Measurements from ENCODE around the gene CLCNKB. TPM values are rescaled to one million over a fixed set of nuclear protein-coding genes. Genes with fewer than 3 reads are reported as not detected.

The CLCNKB gene
- total and polyA plus RNA-seq, 2 donors = 0.05 to 0.34 TPM

- Histone ChIP-seq H3K4me1 (ENCODE audit: control insufficient read depth in 2 of 2, insufficient read depth in 2 of 2, low read length in 2 of 2) (peaks cover 0 to 4% of the 10 kb centered on the region in 2 donors), H3K4me3 (ENCODE audit: low read length in 2 of 2) (no peak overlapping the region), H3K36me3 (ENCODE audit: control insufficient read depth in 2 of 2, insufficient read depth in 2 of 2, low read length in 1 of 2) (no peaks in the 10 kb centered on the region), H3K9me3 (ENCODE audit: control insufficient read depth in 2 of 2, insufficient read depth in 1 of 2, low read length in 1 of 2) (no peaks in the 10 kb centered on the region), H3K27me3 (ENCODE audit: control insufficient read depth in 2 of 2, insufficient read depth in 1 of 2, low read length in 1 of 2) (peaks cover 18 to 57% of the 10 kb centered on the region in 2 donors), H3K27ac (ENCODE audit: low read depth in 1 of 2, low read length in 1 of 2) (no peak overlapping the region)
- 92% methylated on average over 4 of the region's 4 CpGs for WGBS
- DNase-seq (ENCODE audit: low read depth in 6 of 9, low spot score in 9 of 9) = no peak
Measured at GRCh38 chr1:16013908-16014258, 29.7 kb upstream of the CLCNKB start.

DNA sequence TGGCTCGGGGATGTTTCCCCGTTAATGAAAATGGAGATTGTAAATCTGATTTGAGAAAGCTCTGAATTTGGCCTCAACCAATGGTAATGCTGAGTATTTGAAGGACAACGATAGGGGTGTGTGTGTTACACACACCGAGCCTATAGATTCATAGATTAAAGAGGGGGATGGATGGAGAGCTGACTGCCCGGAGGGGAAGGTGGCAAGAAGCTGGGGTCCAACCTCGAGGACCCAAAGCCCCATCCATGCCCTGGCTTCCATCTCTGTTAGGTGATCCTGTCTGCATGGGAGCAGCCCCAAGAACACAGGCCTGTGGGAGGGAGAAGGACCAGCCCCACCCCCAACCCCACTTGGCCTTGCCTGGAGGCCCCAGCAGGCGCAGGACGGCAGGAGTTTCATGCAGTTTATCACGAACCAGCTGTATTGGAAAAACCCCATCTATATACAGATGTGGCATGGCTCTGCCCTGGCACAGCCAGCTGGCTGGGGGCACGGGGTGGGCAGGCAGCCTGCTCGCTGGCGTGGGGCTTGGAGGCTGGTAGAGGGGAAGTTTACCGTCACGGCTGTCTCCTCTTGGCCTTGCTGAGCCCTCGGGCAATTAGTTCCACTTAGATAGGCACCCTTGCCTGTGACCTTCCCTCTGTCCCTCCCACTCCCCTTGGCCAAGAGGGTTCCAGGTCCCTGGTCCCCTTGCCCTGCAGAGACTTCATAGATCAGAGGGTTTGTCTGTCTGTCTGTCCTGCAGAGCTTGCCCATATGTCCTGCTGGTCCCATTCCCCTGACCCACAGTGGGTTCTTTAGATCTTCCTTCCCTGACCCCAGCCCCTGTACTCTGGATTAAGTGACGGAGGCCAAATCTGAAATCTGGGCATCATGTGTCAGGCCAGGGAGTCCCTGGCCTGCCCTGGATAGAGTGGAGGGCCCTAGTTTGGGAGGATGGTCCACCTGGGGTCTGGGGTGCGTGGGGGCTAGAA, 28.8 kb upstream of the CLCNKB start:
- Histone ChIP-seq H3K9me3 (ENCODE audit: control insufficient read depth in 2 of 2, insufficient read depth in 1 of 2, low read length in 1 of 2) (no peaks in the 10 kb centered on the region), H3K4me3 (ENCODE audit: low read length in 2 of 2) (no peak overlapping the region), H3K4me1 (ENCODE audit: control insufficient read depth in 2 of 2, insufficient read depth in 2 of 2, low read length in 2 of 2) (peaks cover 0 to 4% of the 10 kb centered on the region in 2 donors), H3K36me3 (ENCODE audit: control insufficient read depth in 2 of 2, insufficient read depth in 2 of 2, low read length in 1 of 2) (no peaks in the 10 kb centered on the region), H3K27ac (ENCODE audit: low read depth in 1 of 2, low read length in 1 of 2) (no peak overlapping the region), H3K27me3 (ENCODE audit: control insufficient read depth in 2 of 2, insufficient read depth in 1 of 2, low read length in 1 of 2) (peaks cover 18 to 55% of the 10 kb centered on the region in 2 donors)
- no peak for DNase-seq (ENCODE audit: low read depth in 6 of 9, low spot score in 9 of 9)
- WGBS = 82% methylated on average over 17 of the region's 17 CpGs

DNA sequence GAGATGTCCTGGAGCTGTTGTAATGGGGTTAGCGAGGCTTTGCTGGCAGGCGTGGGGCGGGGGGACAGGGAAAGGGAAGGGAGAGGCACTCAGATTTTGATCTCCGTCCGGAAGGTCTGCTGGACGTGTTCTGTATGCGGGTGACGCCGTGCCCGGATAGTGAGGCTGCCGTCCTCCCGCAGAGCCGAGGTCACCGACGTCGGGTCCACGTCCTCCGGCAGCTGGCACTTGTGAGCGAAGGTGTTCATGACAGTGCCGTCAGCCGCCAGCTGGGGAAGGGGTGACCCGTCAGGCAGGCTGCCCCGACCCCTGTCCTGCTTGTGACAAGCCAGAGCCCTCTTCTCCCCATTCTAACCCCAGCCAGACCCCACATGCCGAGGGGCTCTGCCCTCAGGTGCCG, 28.1 kb upstream of the CLCNKB start:
- no peaks in the 10 kb centered on the region for H3K9me3 ChIP-seq (ENCODE audit: control insufficient read depth in 2 of 2, insufficient read depth in 1 of 2, low read length in 1 of 2)
- no peak overlapping the region for H3K4me3 ChIP-seq (ENCODE audit: low read length in 2 of 2)
- WGBS = 98% methylated on average over 25 of the region's 25 CpGs
- no peak overlapping the region for H3K27ac ChIP-seq (ENCODE audit: low read depth in 1 of 2, low read length in 1 of 2)
- H3K36me3 ChIP-seq (ENCODE audit: control insufficient read depth in 2 of 2, insufficient read depth in 2 of 2, low read length in 1 of 2) = no peaks in the 10 kb centered on the region
- peaks cover 0 to 4% of the 10 kb centered on the region in 2 donors for H3K4me1 ChIP-seq (ENCODE audit: control insufficient read depth in 2 of 2, insufficient read depth in 2 of 2, low read length in 2 of 2)
- no peak for DNase-seq (ENCODE audit: low read depth in 6 of 9, low spot score in 9 of 9)
- H3K27me3 ChIP-seq (ENCODE audit: control insufficient read depth in 2 of 2, insufficient read depth in 1 of 2, low read length in 1 of 2) = peaks cover 18 to 56% of the 10 kb centered on the region in 2 donors

GRCh38 chr1:16015960-16016901, 27.4 kb upstream of the CLCNKB start:
- H3K27me3 ChIP-seq (ENCODE audit: control insufficient read depth in 2 of 2, insufficient read depth in 1 of 2, low read length in 1 of 2) = peaks cover 18 to 56% of the 10 kb centered on the region in 2 donors
- 91% methylated on average over 23 of the region's 23 CpGs for WGBS
- no peaks in the 10 kb centered on the region for H3K36me3 ChIP-seq (ENCODE audit: control insufficient read depth in 2 of 2, insufficient read depth in 2 of 2, low read length in 1 of 2)
- no peak overlapping the region for H3K27ac ChIP-seq (ENCODE audit: low read depth in 1 of 2, low read length in 1 of 2)
- no peak overlapping the region for H3K4me3 ChIP-seq (ENCODE audit: low read length in 2 of 2)
- no peak for DNase-seq (ENCODE audit: low read depth in 6 of 9, low spot score in 9 of 9)
- H3K9me3 ChIP-seq (ENCODE audit: control insufficient read depth in 2 of 2, insufficient read depth in 1 of 2, low read length in 1 of 2) = no peaks in the 10 kb centered on the region
- H3K4me1 ChIP-seq (ENCODE audit: control insufficient read depth in 2 of 2, insufficient read depth in 2 of 2, low read length in 2 of 2) = peaks cover 0 to 4% of the 10 kb centered on the region in 2 donors

- Histone ChIP-seq H3K4me1 (ENCODE audit: control insufficient read depth in 2 of 2, insufficient read depth in 2 of 2, low read length in 2 of 2) (peaks cover 0 to 4% of the 10 kb centered on the region in 2 donors), H3K36me3 (ENCODE audit: control insufficient read depth in 2 of 2, insufficient read depth in 2 of 2, low read length in 1 of 2) (no peaks in the 10 kb centered on the region), H3K4me3 (ENCODE audit: low read length in 2 of 2) (no peak overlapping the region), H3K27me3 (ENCODE audit: control insufficient read depth in 2 of 2, insufficient read depth in 1 of 2, low read length in 1 of 2) (peaks cover 16 to 56% of the 10 kb centered on the region in 2 donors), H3K27ac (ENCODE audit: low read depth in 1 of 2, low read length in 1 of 2) (no peak overlapping the region), H3K9me3 (ENCODE audit: control insufficient read depth in 2 of 2, insufficient read depth in 1 of 2, low read length in 1 of 2) (no peaks in the 10 kb centered on the region)
- no peak for DNase-seq (ENCODE audit: low read depth in 6 of 9, low spot score in 9 of 9)
- 92% methylated on average over 10 of the region's 10 CpGs for WGBS
Measured at GRCh38 chr1:16017076-16017460, 26.5 kb upstream of the CLCNKB start.

DNA sequence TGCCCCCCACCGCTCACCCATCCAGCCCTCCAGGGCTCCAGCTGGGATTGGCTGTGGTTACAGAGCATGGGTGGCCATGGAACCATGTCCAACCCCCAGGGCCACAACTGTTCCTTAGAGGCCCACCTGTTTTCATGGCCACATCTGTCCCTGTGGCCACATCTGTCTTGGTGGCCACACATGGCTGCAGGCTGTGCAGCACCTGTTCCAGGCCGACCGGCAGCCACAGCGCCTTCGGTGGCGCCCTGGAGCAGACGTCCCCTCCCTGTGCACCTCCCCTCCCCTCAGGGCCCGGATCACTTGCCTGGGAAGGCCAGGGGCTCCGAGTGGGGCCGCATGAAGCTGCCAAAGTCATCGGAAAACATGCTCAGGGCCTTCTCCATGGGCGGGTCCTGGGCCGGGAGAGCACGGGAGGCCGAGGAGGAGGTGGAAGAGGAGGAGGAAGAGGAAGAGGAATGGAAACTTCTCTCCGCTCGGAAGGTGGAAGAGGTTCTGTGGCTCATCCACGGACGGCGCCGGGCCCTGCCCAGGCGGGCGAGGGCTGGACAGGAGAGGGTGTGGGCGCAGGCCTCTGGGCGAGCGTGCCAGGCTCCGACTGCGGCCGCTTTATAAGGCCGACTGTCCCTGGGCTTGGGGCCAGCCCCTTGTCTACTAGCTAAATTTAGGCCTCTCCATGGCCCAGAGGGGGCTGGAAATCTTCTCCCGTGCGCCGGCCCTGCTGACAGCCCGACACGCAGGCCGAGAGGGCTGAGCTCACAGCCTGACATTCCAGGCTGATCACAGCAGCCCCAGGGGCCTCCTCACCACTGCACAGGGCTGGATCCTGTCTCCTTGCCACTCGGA, 25.9 kb upstream of the CLCNKB start, which contains the start of gene HSPB7:
HSPB7 (minus strand) TSS at position 583 of the 843 bp plus-strand sequence; CDS start at position 503, 80 bp downstream.
- Histone ChIP-seq H3K27me3 (ENCODE audit: control insufficient read depth in 2 of 2, insufficient read depth in 1 of 2, low read length in 1 of 2) (peaks cover 10 to 53% of the 10 kb centered on the region in 2 donors), H3K9me3 (ENCODE audit: control insufficient read depth in 2 of 2, insufficient read depth in 1 of 2, low read length in 1 of 2) (no peaks in the 10 kb centered on the region), H3K36me3 (ENCODE audit: control insufficient read depth in 2 of 2, insufficient read depth in 2 of 2, low read length in 1 of 2) (no peaks in the 10 kb centered on the region), H3K27ac (ENCODE audit: low read depth in 1 of 2, low read length in 1 of 2) (no peak within 1 kb of the TSS), H3K4me3 (ENCODE audit: low read length in 2 of 2) (no peak within 1 kb of the TSS), H3K4me1 (ENCODE audit: control insufficient read depth in 2 of 2, insufficient read depth in 2 of 2, low read length in 2 of 2) (peaks cover 0 to under 1% of the 10 kb centered on the region in 2 donors)
- WGBS = 88% methylated on average over 37 of the region's 37 CpGs
- DNase-seq (ENCODE audit: low read depth in 6 of 9, low spot score in 9 of 9) = no peak

DNA sequence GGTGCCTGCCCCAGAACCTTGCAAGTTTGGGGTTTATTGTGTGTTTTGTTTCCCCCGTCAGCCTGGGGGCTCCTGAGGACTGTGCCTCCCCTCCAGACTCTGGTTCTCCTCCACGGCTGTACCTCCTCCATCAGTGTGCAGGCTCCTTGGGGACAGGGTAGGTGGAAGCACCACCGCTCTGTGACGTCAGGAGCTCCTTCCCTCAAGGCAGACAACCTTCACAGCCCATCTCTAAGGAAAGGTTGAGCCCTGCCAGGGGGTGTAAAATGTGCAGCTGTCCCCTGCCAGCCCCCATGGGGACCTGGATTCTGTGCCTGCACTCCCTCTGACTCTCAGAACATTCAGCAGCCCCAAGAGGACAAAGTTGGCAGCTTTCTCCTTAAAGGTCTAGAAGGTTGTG, 25.3 kb upstream of the CLCNKB start:
- WGBS = 82% methylated on average over 4 of the region's 4 CpGs
- no peak overlapping the region for H3K27ac ChIP-seq (ENCODE audit: low read depth in 1 of 2, low read length in 1 of 2)

GRCh38 chr1:16018749-16019643, 24.6 kb upstream of the CLCNKB start:
- WGBS = 92% methylated on average over 23 of the region's 23 CpGs
- H3K27me3 ChIP-seq (ENCODE audit: control insufficient read depth in 2 of 2, insufficient read depth in 1 of 2, low read length in 1 of 2) = peaks cover 0 to 47% of the 10 kb centered on the region in 2 donors
- no peaks in the 10 kb centered on the region for H3K9me3 ChIP-seq (ENCODE audit: control insufficient read depth in 2 of 2, insufficient read depth in 1 of 2, low read length in 1 of 2)
- no peaks in the 10 kb centered on the region for H3K36me3 ChIP-seq (ENCODE audit: control insufficient read depth in 2 of 2, insufficient read depth in 2 of 2, low read length in 1 of 2)
- DNase-seq (ENCODE audit: low read depth in 6 of 9, low spot score in 9 of 9) = no peak
- H3K27ac ChIP-seq (ENCODE audit: low read depth in 1 of 2, low read length in 1 of 2) = no peak overlapping the region
- no peak overlapping the region for H3K4me3 ChIP-seq (ENCODE audit: low read length in 2 of 2)
- no peaks in the 10 kb centered on the region for H3K4me1 ChIP-seq (ENCODE audit: control insufficient read depth in 2 of 2, insufficient read depth in 2 of 2, low read length in 2 of 2)

More for the DNA sequence above, 25.3 kb upstream of the CLCNKB start:
- no peaks in the 10 kb centered on the region for H3K36me3 ChIP-seq (ENCODE audit: control insufficient read depth in 2 of 2, insufficient read depth in 2 of 2, low read length in 1 of 2)
- H3K4me1 ChIP-seq (ENCODE audit: control insufficient read depth in 2 of 2, insufficient read depth in 2 of 2, low read length in 2 of 2) = no peaks in the 10 kb centered on the region
- no peak overlapping the region for H3K4me3 ChIP-seq (ENCODE audit: low read length in 2 of 2)
- DNase-seq (ENCODE audit: low read depth in 6 of 9, low spot score in 9 of 9) = no peak
- H3K27me3 ChIP-seq (ENCODE audit: control insufficient read depth in 2 of 2, insufficient read depth in 1 of 2, low read length in 1 of 2) = peaks cover 4 to 52% of the 10 kb centered on the region in 2 donors
- no peaks in the 10 kb centered on the region for H3K9me3 ChIP-seq (ENCODE audit: control insufficient read depth in 2 of 2, insufficient read depth in 1 of 2, low read length in 1 of 2)
